Parathyroid adenoma (tissue), 2 donors: ENCODE measurements around the gene NCAPG.

Experiments used
- H2AFZ ChIP-seq: fragments of 300-600 bp; sonication (generic); one replicate; pipeline ENCODE4 v1.7.0; 2017; ENCODE audit warnings: antibody characterized with exemption, mild to moderate bottlenecking
- H3K27ac ChIP-seq: fragments of 300-600 bp; sonication (generic); one replicate; pipeline ENCODE4 v1.7.0; 2017
- H3K27me3 ChIP-seq: fragments of 300-600 bp; sonication (generic); one replicate; pipeline ENCODE4 v1.7.0; 2017; ENCODE audit warnings: low read length; ENCODE audit not compliant: control insufficient read depth, insufficient read depth
- H3K36me3 ChIP-seq: fragments of 300-600 bp; sonication (generic); one replicate; pipeline ENCODE4 v1.7.0; 2017; ENCODE audit warnings: low read length; ENCODE audit not compliant: control insufficient read depth, insufficient read depth
- H3K4me1 ChIP-seq: fragments of 300-600 bp; sonication (generic); one replicate; pipeline ENCODE4 v1.7.0; 2017; ENCODE audit warnings: control low read depth
- H3K4me2 ChIP-seq: fragments of 300-600 bp; sonication (generic); one replicate; pipeline ENCODE4 v1.7.0; 2017; ENCODE audit warnings: low read length
- H3K4me3 ChIP-seq: fragments of 300-600 bp; sonication (generic); one replicate; pipeline ENCODE4 v1.7.0; 2017; ENCODE audit warnings: low read depth, low read length
- H3K79me2 ChIP-seq: fragments of 300-600 bp; sonication (generic); one replicate; pipeline ENCODE4 v1.7.0; 2017; ENCODE audit warnings: control low read depth
- H3K9ac ChIP-seq: fragments of 300-600 bp; sonication (generic); one replicate; pipeline ENCODE4 v1.7.0; 2017; ENCODE audit warnings: mild to moderate bottlenecking
- H3K9me3 ChIP-seq: fragments of 300-600 bp; sonication (generic); one replicate; pipeline ENCODE4 v1.7.0; 2017; ENCODE audit warnings: low read length; ENCODE audit not compliant: control insufficient read depth
- TF ChIP-seq, protein P1 (sequence below): fragments of 300-600 bp; sonication (generic); IDR thresholded peaks from one replicate; pipeline ENCODE4 v1.7.0; 2017; ENCODE audit warnings: antibody characterized with exemption, mild to moderate bottlenecking
- donor health status: primary hyperparathyroidism.

NCAPG gene

DNA sequence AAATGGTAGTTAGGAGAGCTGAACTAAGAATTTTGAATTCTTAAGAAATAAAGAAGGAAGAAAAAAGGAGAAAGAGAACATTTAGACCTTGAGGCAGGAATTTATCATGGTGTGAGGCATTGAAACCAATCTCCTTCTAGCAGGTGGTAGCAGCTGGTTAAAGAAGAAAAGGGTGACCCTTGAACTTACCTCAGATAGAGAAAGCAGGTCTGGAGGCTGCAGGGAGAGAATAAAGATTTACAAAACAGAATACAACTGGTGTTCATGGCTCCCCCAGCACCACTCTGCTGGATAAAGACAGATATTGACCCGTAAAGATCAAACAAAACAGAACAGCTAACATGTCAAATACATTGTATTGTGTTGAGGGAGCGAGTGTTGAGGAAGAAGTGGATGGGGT, 56.0 kb downstream of the NCAPG start:
- TF ChIP-seq, protein P1, sequence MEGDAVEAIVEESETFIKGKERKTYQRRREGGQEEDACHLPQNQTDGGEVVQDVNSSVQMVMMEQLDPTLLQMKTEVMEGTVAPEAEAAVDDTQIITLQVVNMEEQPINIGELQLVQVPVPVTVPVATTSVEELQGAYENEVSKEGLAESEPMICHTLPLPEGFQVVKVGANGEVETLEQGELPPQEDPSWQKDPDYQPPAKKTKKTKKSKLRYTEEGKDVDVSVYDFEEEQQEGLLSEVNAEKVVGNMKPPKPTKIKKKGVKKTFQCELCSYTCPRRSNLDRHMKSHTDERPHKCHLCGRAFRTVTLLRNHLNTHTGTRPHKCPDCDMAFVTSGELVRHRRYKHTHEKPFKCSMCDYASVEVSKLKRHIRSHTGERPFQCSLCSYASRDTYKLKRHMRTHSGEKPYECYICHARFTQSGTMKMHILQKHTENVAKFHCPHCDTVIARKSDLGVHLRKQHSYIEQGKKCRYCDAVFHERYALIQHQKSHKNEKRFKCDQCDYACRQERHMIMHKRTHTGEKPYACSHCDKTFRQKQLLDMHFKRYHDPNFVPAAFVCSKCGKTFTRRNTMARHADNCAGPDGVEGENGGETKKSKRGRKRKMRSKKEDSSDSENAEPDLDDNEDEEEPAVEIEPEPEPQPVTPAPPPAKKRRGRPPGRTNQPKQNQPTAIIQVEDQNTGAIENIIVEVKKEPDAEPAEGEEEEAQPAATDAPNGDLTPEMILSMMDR = no peak
- H3K79me2 ChIP-seq = no peaks in the 10 kb centered on the region
- H2AFZ ChIP-seq = no peak overlapping the region
- no peaks in the 10 kb centered on the region for H3K27me3 ChIP-seq
- H3K9ac ChIP-seq = no peak overlapping the region
- H3K4me1 ChIP-seq = no peaks in the 10 kb centered on the region
- H3K27ac ChIP-seq = no peak overlapping the region
- H3K4me3 ChIP-seq = no peak overlapping the region
- no peak overlapping the region for H3K4me2 ChIP-seq
- H3K36me3 ChIP-seq = no peaks in the 10 kb centered on the region
- H3K9me3 ChIP-seq = no peaks in the 10 kb centered on the region

DNA sequence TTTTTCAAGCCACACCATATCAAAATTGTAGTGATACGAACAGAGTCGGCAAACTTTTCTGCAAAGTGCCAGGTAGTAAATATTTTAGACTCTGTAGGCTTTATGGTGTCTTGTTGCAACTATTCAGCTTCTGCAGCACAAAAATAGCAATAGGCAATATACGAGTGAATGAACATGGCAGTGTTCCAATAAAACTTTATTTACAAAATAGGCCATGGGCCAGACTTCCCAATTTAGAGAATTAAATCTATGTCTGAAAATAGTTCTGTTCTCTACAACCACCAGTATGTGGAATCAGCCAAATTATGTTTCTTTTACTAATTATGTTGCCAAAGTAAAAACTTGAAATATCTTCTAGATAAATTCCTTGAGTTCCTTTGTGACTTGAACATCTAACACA, 56.5 kb downstream of the NCAPG start:
- no peaks in the 10 kb centered on the region for H3K79me2 ChIP-seq
- no peaks in the 10 kb centered on the region for H3K36me3 ChIP-seq
- TF ChIP-seq, protein P1 = no peak
- H3K4me2 ChIP-seq = no peak overlapping the region
- H3K27me3 ChIP-seq = no peaks in the 10 kb centered on the region
- H3K9ac ChIP-seq = no peak overlapping the region
- H3K4me3 ChIP-seq = no peak overlapping the region
- no peaks in the 10 kb centered on the region for H3K9me3 ChIP-seq
- H3K27ac ChIP-seq = no peak overlapping the region
- H3K4me1 ChIP-seq = no peaks in the 10 kb centered on the region
- H2AFZ ChIP-seq = no peak overlapping the region

DNA sequence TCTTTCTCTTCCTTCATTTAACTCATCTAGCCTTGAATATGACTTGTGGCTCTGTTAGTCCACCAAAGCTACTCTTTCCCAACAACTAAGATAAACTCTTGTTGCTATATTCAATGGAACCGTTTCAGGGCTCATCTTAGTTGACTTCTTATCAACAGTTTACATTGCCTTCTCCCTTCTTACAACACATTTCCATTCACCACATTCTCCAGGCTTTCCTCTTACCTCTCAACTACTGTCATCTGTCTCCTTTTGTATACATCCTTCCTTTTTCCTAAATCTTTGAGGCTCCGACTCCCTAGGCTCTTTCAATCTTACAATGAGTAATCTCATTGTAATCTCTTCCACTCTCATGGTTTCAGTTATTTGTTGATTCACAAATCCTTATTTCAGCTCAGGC, 58.5 kb downstream of the NCAPG start:
- Histone ChIP-seq H3K4me3 (no peak overlapping the region), H2AFZ (no peak overlapping the region), H3K79me2 (no peaks in the 10 kb centered on the region), H3K9me3 (no peaks in the 10 kb centered on the region), H3K4me1 (no peaks in the 10 kb centered on the region), H3K9ac (no peak overlapping the region), H3K36me3 (no peaks in the 10 kb centered on the region), H3K4me2 (no peak overlapping the region), H3K27ac (no peak overlapping the region), H3K27me3 (no peaks in the 10 kb centered on the region)
- TF ChIP-seq, protein P1 = no peak

DNA sequence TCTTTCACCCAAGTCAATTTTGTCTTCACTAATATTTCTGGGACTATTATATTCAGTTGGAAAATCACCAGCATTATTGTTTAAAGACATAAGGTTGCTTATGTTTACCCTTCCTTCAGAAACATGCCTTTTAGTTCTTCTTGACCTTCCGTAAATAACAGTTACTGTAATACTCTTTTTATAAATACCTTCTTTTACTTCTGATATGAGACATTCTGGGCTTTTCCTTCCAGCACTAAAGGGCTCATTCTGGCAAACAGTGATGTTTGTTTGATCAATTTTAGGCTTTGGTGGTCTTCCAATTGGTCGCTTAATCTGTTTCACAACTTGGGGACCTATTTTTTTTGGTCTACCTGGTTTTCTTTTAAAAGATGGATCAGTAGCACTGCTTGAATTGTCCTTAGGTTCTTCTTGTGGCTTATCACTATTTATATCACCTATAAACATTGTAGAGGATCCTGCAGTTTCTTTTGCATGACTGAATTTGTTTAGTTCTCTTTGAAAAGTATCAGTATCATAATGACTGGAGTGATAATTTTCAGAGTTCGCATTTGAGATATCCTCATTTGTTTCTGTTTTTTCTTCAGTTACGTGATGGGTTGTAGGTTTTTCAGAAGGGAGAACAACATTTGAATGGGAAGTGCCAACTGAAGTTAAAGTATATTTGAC, 64.8 kb downstream of the NCAPG start:
- no peaks in the 10 kb centered on the region for H3K36me3 ChIP-seq
- no peak overlapping the region for H3K9ac ChIP-seq
- H3K4me1 ChIP-seq = no peaks in the 10 kb centered on the region
- TF ChIP-seq, protein P1 = no peak
- H3K9me3 ChIP-seq = no peaks in the 10 kb centered on the region
- H3K4me3 ChIP-seq = no peak overlapping the region
- H3K79me2 ChIP-seq = no peaks in the 10 kb centered on the region
- H2AFZ ChIP-seq = no peak overlapping the region
- no peak overlapping the region for H3K4me2 ChIP-seq
- no peak overlapping the region for H3K27ac ChIP-seq
- no peaks in the 10 kb centered on the region for H3K27me3 ChIP-seq

DNA sequence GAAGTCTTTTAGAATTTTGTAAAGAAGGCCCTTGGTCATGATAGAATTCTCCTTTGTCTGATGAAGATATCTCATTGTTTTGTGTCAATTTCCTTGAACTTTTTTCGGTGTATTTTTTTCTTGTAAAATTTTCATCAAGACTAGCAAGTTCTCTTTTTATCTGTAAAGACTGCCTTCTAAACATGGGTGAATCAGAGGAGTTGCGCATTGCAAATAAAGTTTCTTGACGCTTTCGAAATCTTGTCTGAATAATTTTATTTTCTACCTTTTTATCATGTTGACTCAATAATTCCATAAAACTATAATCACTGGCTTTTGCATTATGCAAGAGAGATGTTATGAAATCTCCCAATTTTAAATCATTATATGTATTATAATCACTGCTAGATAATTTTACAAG, 66.2 kb downstream of the NCAPG start:
- H3K9me3 ChIP-seq = no peaks in the 10 kb centered on the region
- no peaks in the 10 kb centered on the region for H3K4me1 ChIP-seq
- no peak overlapping the region for H2AFZ ChIP-seq
- H3K27ac ChIP-seq = no peak overlapping the region
- H3K9ac ChIP-seq = no peak overlapping the region
- TF ChIP-seq, protein P1 = no peak
- H3K36me3 ChIP-seq = no peaks in the 10 kb centered on the region
- H3K4me3 ChIP-seq = no peak overlapping the region
- no peaks in the 10 kb centered on the region for H3K79me2 ChIP-seq
- H3K4me2 ChIP-seq = no peak overlapping the region
- no peaks in the 10 kb centered on the region for H3K27me3 ChIP-seq
